ENCODE results near the gene CCRL2. TPM values are rescaled to one million over a fixed set of nuclear protein-coding genes. Genes with fewer than 3 reads are reported as not detected.

CCRL2 gene
- total RNA-seq, 4 donors from 2014 or later: 13.5 to 21.2 (median 16.0) TPM; not detected in 1

- TF ChIP-seq POLR2A (IDR thresholded peaks at IDR 0.05) (no peak), CTCF (IDR thresholded peaks at IDR 0.05) (no peak)
Observed at GRCh38 chr3:46393011-46393410, 14.0 kb upstream of the CCRL2 start.

GRCh38 chr3:46393554-46394434 is 13.3 kb upstream of the CCRL2 start:
- Histone ChIP-seq H3K4me3 (no peak overlapping the region), H3K4me1 (no peaks in the 10 kb centered on the region), H3K36me3 (no peaks in the 10 kb centered on the region), H3K9me3 (no peaks in the 10 kb centered on the region), H3K27ac (no peak overlapping the region), H3K27me3 (no peaks in the 10 kb centered on the region)
- no peak for TF ChIP-seq CTCF (IDR thresholded peaks at IDR 0.05)
- no peak for TF ChIP-seq POLR2A (IDR thresholded peaks at IDR 0.05)
- DNase-seq: no peak

More at GRCh38 chr3:46393011-46393410, 14.0 kb upstream of the CCRL2 start:
- Histone ChIP-seq H3K27ac (no peak overlapping the region), H3K27me3 (no peaks in the 10 kb centered on the region), H3K36me3 (no peaks in the 10 kb centered on the region), H3K9me3 (no peaks in the 10 kb centered on the region), H3K4me3 (no peak overlapping the region), H3K4me1 (no peaks in the 10 kb centered on the region)
- DNase-seq: no peak

- peak overlapping the region in 1 of 4 donors; percentile 1 for H3K27ac ChIP-seq
- no peaks in the 10 kb centered on the region for H3K4me1 ChIP-seq
- TF ChIP-seq POLR2A (IDR thresholded peaks at IDR 0.05) (no peak), CTCF (IDR thresholded peaks at IDR 0.05) (peak in 2 of 6 experiments; percentile 13 to 20)
- H3K4me3 ChIP-seq: no peak overlapping the region
- no peaks in the 10 kb centered on the region for H3K9me3 ChIP-seq
- no peaks in the 10 kb centered on the region for H3K27me3 ChIP-seq
- no peak for DNase-seq
- H3K36me3 ChIP-seq: no peaks in the 10 kb centered on the region
Observed at GRCh38 chr3:46395210-46395661, 11.8 kb upstream of the CCRL2 start.

- DNase-seq: peak in 2 of 3 donors; percentile 46
- Histone ChIP-seq H3K4me1 (no peaks in the 10 kb centered on the region), H3K9me3 (no peaks in the 10 kb centered on the region), H3K36me3 (no peaks in the 10 kb centered on the region), H3K4me3 (no peak overlapping the region), H3K27ac (peak overlapping the region in 1 of 4 donors; percentile 1), H3K27me3 (no peaks in the 10 kb centered on the region)
- no peak for TF ChIP-seq CTCF (IDR thresholded peaks at IDR 0.05)
- TF ChIP-seq POLR2A (IDR thresholded peaks at IDR 0.05): no peak
Observed at GRCh38 chr3:46395766-46396530, 11.1 kb upstream of the CCRL2 start.

- TF ChIP-seq CTCF (IDR thresholded peaks at IDR 0.05): no peak
- TF ChIP-seq POLR2A (IDR thresholded peaks at IDR 0.05): no peak
- no peaks in the 10 kb centered on the region for H3K4me1 ChIP-seq
- no peaks in the 10 kb centered on the region for H3K27me3 ChIP-seq
- H3K36me3 ChIP-seq: no peaks in the 10 kb centered on the region
- no peaks in the 10 kb centered on the region for H3K9me3 ChIP-seq
- H3K4me3 ChIP-seq: no peak overlapping the region
- no peak for DNase-seq
- H3K27ac ChIP-seq: no peak overlapping the region
Observed at GRCh38 chr3:46397111-46397510, 9.9 kb upstream of the CCRL2 start.
